Measurements from ENCODE around the gene NOTUM.

Gene NOTUM

DNA sequence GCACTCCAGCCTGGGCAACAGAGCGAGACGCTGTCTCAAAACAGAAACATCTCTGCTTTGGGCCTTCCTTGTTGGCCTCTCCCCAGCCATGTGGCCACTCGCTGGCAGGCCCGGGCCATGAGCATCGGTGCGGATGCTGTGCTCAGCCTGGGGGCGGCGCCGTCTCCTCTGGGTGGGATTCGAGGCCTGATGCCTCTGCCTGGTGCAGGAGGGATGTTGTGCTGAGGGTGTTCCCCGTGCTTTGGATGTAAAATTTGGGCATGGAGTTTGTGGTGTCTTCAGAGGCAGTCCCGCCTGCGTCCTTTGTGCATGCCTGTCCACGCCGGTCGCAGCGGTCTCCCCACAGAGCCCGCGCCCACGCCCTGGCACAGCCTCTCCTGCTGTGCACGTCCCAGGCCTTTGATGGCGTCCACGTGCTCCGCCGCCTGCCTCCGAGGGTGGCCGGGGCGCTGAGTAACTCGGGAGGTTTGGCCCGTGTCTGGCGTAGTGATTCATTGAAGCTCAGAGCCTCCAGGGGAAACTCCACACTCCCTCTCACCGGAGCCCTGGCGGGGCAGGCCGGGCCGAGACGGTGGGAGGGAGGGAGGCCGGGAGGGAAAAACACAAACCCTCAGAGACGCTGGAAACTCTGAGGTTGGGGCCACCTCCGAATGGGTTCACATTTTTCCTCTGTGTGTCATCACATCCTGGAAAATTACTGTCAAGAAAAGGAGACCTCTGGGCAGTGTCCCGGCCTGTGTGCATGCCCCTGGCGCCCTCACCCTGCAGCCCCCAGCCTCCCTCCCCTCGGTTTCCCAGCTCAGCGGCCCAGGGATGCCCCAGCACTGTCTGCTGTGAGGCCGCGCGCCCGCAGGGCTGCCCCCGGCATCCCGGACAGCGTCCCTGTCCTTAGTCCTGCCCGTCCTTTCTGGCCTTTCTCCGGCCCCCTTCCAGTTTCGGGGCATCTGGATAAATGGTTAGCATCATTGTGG lies 42.7 kb upstream of the NOTUM start:
- H3K4me1 ChIP-seq (ENCODE audit: control insufficient read depth, insufficient read depth, low read length, poor library complexity, severe bottlenecking), result no peaks in the 10 kb centered on the region
- H3K36me3 ChIP-seq (ENCODE audit: control insufficient read depth, insufficient read depth, low read length), result no peaks in the 10 kb centered on the region
- H3K9me3 ChIP-seq (ENCODE audit: control insufficient read depth, low read length), result no peaks in the 10 kb centered on the region
- no peak overlapping the region for H3K27ac ChIP-seq (ENCODE audit: insufficient read depth, low read length, poor library complexity, severe bottlenecking)
- H3K27me3 ChIP-seq (replicated peaks; ENCODE audit: control insufficient read depth, insufficient read depth, low read length, poor library complexity, severe bottlenecking), result no peaks in the 10 kb centered on the region
- no peak overlapping the region for H3K4me3 ChIP-seq (ENCODE audit: insufficient read depth, low read depth, low read length, poor library complexity, severe bottlenecking)
- no peak for DNase-seq

DNA sequence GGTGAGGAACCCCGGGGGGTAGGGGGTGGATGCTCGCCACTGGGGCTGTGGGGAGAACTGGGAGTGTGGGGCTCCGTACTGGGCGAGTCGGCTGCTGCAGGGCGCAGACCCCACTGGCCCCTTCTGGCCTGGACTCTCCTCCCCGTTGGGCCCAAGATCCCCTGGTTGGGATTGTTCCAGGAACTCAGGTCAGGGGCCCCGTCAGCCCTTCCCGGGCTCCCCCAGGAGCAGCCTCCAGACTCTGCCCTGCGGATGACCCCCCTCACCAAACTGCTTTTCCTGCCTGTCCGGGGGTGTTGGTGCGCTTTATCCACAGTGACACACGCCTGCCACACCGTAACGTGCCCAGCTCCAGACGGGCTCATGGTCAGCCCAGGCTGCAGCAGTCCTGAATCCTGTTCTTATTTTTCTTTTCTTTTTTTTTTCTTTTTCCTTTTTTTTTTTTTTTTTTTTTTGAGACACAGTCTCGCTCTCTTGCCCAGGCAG lies 40.6 kb upstream of the NOTUM start:
- no peak for DNase-seq
- H3K4me1 ChIP-seq (ENCODE audit: control insufficient read depth, insufficient read depth, low read length, poor library complexity, severe bottlenecking), result no peaks in the 10 kb centered on the region

DNA sequence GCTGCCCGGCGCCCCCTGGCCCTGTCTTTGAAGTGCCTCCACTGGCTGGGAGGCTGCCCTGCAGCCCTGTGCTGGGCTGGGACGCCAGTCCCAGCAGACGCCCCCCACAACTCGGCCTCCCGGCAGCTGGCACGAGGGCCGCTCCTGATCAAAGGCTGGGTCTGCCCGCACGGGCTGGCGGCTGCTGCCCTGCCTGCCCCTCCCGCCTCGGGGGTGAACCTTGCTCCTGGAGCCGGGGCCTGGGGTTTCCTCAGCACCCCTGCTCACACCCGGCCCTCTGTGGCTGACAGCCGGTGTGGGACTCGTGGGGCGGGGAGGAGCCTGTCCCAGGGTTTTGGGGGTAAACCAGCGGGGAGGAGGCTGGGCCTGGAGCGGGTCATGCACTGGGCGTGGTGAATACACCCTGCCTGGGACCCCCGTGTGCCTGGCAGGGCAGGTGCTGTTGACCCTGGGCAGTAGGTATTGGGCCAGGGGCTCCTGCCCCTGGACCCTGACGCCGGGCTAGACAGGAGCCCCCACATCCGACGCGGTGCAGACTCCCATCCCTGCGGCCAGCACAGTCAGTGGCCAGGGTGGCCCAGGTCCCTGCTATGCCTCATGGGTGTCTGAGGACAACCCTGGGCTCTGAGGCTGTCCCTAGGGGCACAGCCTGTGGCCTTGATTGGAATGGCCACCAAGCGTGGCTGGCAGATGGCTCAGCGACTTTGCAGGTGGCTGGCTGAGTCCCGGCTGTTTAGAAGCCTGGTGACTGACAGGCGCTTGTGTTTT lies 40.0 kb upstream of the NOTUM start:
- Histone ChIP-seq H3K4me1 (ENCODE audit: control insufficient read depth, insufficient read depth, low read length, poor library complexity, severe bottlenecking) (no peaks in the 10 kb centered on the region), H3K36me3 (ENCODE audit: control insufficient read depth, insufficient read depth, low read length) (peaks cover 9% of the 10 kb centered on the region)

More for the DNA sequence above, 40.6 kb upstream of the NOTUM start:
- Histone ChIP-seq H3K4me3 (ENCODE audit: insufficient read depth, low read depth, low read length, poor library complexity, severe bottlenecking) (no peak overlapping the region), H3K27ac (ENCODE audit: insufficient read depth, low read length, poor library complexity, severe bottlenecking) (no peak overlapping the region), H3K27me3 (replicated peaks; ENCODE audit: control insufficient read depth, insufficient read depth, low read length, poor library complexity, severe bottlenecking) (no peaks in the 10 kb centered on the region), H3K9me3 (ENCODE audit: control insufficient read depth, low read length) (no peaks in the 10 kb centered on the region), H3K36me3 (ENCODE audit: control insufficient read depth, insufficient read depth, low read length) (peaks cover 2% of the 10 kb centered on the region)

GRCh38 chr17:81999976-82000802 lies 39.2 kb upstream of the NOTUM start:
- no peak overlapping the region for H3K4me3 ChIP-seq (ENCODE audit: insufficient read depth, low read depth, low read length, poor library complexity, severe bottlenecking)
- peaks cover 9% of the 10 kb centered on the region for H3K36me3 ChIP-seq (ENCODE audit: control insufficient read depth, insufficient read depth, low read length)
- H3K9me3 ChIP-seq (ENCODE audit: control insufficient read depth, low read length), result no peaks in the 10 kb centered on the region
- no peak for DNase-seq
- H3K27ac ChIP-seq (ENCODE audit: insufficient read depth, low read length, poor library complexity, severe bottlenecking), result no peak overlapping the region
- no peaks in the 10 kb centered on the region for H3K27me3 ChIP-seq (replicated peaks; ENCODE audit: control insufficient read depth, insufficient read depth, low read length, poor library complexity, severe bottlenecking)
- no peaks in the 10 kb centered on the region for H3K4me1 ChIP-seq (ENCODE audit: control insufficient read depth, insufficient read depth, low read length, poor library complexity, severe bottlenecking)

More for the DNA sequence above, 40.0 kb upstream of the NOTUM start:
- Histone ChIP-seq H3K27ac (ENCODE audit: insufficient read depth, low read length, poor library complexity, severe bottlenecking) (no peak overlapping the region), H3K9me3 (ENCODE audit: control insufficient read depth, low read length) (no peaks in the 10 kb centered on the region), H3K4me3 (ENCODE audit: insufficient read depth, low read depth, low read length, poor library complexity, severe bottlenecking) (no peak overlapping the region), H3K27me3 (replicated peaks; ENCODE audit: control insufficient read depth, insufficient read depth, low read length, poor library complexity, severe bottlenecking) (no peaks in the 10 kb centered on the region)
- no peak for DNase-seq

- Histone ChIP-seq H3K36me3 (ENCODE audit: control insufficient read depth, insufficient read depth, low read length) (peaks cover 9% of the 10 kb centered on the region), H3K27me3 (replicated peaks; ENCODE audit: control insufficient read depth, insufficient read depth, low read length, poor library complexity, severe bottlenecking) (no peaks in the 10 kb centered on the region), H3K9me3 (ENCODE audit: control insufficient read depth, low read length) (no peaks in the 10 kb centered on the region), H3K4me3 (ENCODE audit: insufficient read depth, low read depth, low read length, poor library complexity, severe bottlenecking) (no peak overlapping the region), H3K27ac (ENCODE audit: insufficient read depth, low read length, poor library complexity, severe bottlenecking) (no peak overlapping the region), H3K4me1 (ENCODE audit: control insufficient read depth, insufficient read depth, low read length, poor library complexity, severe bottlenecking) (no peaks in the 10 kb centered on the region)
- no peak for DNase-seq
Observed at GRCh38 chr17:81999587-81999975, 38.6 kb upstream of the NOTUM start.

DNA sequence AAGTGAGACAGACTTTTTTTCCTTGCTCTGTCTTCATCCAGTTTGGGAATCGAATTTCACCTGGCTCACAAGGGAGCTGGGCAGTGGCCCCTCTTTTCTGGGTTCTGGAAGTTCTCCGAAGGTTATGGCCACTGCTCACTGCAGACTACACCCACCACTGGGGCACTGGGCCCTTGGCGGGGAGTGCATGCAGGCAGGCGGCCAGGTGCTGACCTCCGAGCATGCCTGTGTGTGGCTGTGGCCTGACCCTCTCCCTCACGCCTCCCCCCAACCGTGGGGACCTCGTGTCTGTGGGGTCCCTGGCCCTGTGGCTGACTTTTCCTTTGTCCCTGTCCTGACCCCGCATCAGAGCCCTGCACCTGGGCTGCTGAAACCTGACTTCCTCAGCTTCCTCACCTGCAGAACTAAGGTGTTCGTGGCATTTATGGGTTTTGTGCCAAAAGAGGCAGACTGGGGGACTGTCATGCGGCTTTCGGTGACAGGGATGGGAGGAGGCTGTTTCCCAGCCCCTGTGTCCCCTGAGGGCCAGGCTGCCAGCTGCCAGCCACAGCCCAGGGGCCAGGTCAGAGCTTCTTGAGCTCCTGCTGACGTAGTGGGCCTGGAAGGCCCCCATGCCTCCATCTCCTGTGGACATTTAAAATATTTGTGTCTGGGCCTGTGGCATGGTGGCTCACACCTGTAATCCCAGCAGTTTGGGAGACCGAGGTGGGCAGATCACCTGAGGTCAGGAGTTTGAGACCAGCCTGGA lies 37.9 kb upstream of the NOTUM start:
- DNase-seq, result no peak
- Histone ChIP-seq H3K9me3 (ENCODE audit: control insufficient read depth, low read length) (no peaks in the 10 kb centered on the region), H3K4me3 (ENCODE audit: insufficient read depth, low read depth, low read length, poor library complexity, severe bottlenecking) (no peak overlapping the region), H3K4me1 (ENCODE audit: control insufficient read depth, insufficient read depth, low read length, poor library complexity, severe bottlenecking) (no peaks in the 10 kb centered on the region), H3K27me3 (replicated peaks; ENCODE audit: control insufficient read depth, insufficient read depth, low read length, poor library complexity, severe bottlenecking) (no peaks in the 10 kb centered on the region), H3K27ac (ENCODE audit: insufficient read depth, low read length, poor library complexity, severe bottlenecking) (no peak overlapping the region), H3K36me3 (ENCODE audit: control insufficient read depth, insufficient read depth, low read length) (peaks cover 9% of the 10 kb centered on the region)

DNA sequence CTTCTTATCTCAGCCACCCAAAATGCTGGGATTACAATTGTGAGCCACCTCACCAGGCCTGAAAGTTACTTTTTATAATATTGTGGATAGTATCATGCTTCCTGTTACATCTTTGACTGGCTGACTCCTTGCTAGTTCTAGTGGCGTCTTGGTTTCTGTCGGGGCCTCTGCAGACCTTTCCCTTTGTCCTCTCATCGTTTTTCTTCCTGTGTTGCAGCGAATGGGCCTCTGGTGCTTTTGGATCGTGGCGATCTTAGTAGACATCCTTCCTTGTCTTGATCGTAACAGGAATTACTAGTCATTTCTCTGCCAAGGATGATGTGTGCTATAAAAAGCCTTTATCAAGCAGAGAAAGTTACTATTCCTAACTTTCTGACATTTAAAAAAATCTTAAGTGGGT lies 37.2 kb upstream of the NOTUM start:
- no peak for DNase-seq
- Histone ChIP-seq H3K9me3 (ENCODE audit: control insufficient read depth, low read length) (no peaks in the 10 kb centered on the region), H3K36me3 (ENCODE audit: control insufficient read depth, insufficient read depth, low read length) (peaks cover 9% of the 10 kb centered on the region), H3K27ac (ENCODE audit: insufficient read depth, low read length, poor library complexity, severe bottlenecking) (no peak overlapping the region), H3K4me3 (ENCODE audit: insufficient read depth, low read depth, low read length, poor library complexity, severe bottlenecking) (no peak overlapping the region), H3K4me1 (ENCODE audit: control insufficient read depth, insufficient read depth, low read length, poor library complexity, severe bottlenecking) (no peaks in the 10 kb centered on the region), H3K27me3 (replicated peaks; ENCODE audit: control insufficient read depth, insufficient read depth, low read length, poor library complexity, severe bottlenecking) (no peaks in the 10 kb centered on the region)

- H3K27ac ChIP-seq (ENCODE audit: insufficient read depth, low read length, poor library complexity, severe bottlenecking), result no peak overlapping the region
- H3K4me3 ChIP-seq (ENCODE audit: insufficient read depth, low read depth, low read length, poor library complexity, severe bottlenecking), result no peak overlapping the region
- H3K36me3 ChIP-seq (ENCODE audit: control insufficient read depth, insufficient read depth, low read length), result peaks cover 9% of the 10 kb centered on the region
- H3K4me1 ChIP-seq (ENCODE audit: control insufficient read depth, insufficient read depth, low read length, poor library complexity, severe bottlenecking), result no peaks in the 10 kb centered on the region
- H3K27me3 ChIP-seq (replicated peaks; ENCODE audit: control insufficient read depth, insufficient read depth, low read length, poor library complexity, severe bottlenecking), result no peaks in the 10 kb centered on the region
- no peak for DNase-seq
- H3K9me3 ChIP-seq (ENCODE audit: control insufficient read depth, low read length), result no peaks in the 10 kb centered on the region
Observed at GRCh38 chr17:81996757-81997441, 35.9 kb upstream of the NOTUM start.
